ENCODE data around the gene PROC.

PROC gene

DNA sequence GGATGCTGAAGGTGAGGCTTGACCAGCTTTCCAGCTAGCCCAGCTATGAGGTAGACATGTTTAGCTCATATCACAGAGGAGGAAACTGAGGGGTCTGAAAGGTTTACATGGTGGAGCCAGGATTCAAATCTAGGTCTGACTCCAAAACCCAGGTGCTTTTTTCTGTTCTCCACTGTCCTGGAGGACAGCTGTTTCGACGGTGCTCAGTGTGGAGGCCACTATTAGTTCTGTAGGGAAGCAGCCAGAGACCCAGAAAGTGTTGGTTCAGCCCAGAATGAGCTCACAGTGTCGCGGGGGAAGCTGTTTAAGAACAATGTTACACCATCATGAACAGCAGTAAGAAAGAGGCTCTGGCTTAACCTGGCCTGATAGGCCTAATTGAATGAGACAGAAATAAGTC, 11.1 kb downstream of the PROC start:
- H3K27ac ChIP-seq (ENCODE audit: extremely low read depth, low read depth, low read length) = no peak overlapping the region
- ChIA-PET POLR2A (no interaction called here), CTCF (interaction anchor here (0.5 to 1.4 kb wide), 3 partner anchors 13 to 76 kb away, joined by 3 to 4 read pairs (median 3); no protein-coding TSS in a partner anchor)
- no peaks in the 10 kb centered on the region for H3K36me3 ChIP-seq (ENCODE audit: control insufficient read depth in 2 of 2, insufficient read depth in 1 of 2, low read length in 2 of 2)
- no peaks in the 10 kb centered on the region for H3K9me3 ChIP-seq (ENCODE audit: control insufficient read depth, insufficient read depth, low read depth, low read length)
- TF ChIP-seq, protein P1, sequence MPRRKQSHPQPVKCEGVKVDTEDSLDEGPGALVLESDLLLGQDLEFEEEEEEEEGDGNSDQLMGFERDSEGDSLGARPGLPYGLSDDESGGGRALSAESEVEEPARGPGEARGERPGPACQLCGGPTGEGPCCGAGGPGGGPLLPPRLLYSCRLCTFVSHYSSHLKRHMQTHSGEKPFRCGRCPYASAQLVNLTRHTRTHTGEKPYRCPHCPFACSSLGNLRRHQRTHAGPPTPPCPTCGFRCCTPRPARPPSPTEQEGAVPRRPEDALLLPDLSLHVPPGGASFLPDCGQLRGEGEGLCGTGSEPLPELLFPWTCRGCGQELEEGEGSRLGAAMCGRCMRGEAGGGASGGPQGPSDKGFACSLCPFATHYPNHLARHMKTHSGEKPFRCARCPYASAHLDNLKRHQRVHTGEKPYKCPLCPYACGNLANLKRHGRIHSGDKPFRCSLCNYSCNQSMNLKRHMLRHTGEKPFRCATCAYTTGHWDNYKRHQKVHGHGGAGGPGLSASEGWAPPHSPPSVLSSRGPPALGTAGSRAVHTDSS (tag by site-specific recombination; IDR thresholded peaks at IDR 0.05) = no peak
- TF ChIP-seq ZBTB1 (tag by site-specific recombination; IDR thresholded peaks at IDR 0.05) (no peak), GLI4 (tag by site-specific recombination; IDR thresholded peaks at IDR 0.05) (no peak)
- TF ChIP-seq, protein P2, sequence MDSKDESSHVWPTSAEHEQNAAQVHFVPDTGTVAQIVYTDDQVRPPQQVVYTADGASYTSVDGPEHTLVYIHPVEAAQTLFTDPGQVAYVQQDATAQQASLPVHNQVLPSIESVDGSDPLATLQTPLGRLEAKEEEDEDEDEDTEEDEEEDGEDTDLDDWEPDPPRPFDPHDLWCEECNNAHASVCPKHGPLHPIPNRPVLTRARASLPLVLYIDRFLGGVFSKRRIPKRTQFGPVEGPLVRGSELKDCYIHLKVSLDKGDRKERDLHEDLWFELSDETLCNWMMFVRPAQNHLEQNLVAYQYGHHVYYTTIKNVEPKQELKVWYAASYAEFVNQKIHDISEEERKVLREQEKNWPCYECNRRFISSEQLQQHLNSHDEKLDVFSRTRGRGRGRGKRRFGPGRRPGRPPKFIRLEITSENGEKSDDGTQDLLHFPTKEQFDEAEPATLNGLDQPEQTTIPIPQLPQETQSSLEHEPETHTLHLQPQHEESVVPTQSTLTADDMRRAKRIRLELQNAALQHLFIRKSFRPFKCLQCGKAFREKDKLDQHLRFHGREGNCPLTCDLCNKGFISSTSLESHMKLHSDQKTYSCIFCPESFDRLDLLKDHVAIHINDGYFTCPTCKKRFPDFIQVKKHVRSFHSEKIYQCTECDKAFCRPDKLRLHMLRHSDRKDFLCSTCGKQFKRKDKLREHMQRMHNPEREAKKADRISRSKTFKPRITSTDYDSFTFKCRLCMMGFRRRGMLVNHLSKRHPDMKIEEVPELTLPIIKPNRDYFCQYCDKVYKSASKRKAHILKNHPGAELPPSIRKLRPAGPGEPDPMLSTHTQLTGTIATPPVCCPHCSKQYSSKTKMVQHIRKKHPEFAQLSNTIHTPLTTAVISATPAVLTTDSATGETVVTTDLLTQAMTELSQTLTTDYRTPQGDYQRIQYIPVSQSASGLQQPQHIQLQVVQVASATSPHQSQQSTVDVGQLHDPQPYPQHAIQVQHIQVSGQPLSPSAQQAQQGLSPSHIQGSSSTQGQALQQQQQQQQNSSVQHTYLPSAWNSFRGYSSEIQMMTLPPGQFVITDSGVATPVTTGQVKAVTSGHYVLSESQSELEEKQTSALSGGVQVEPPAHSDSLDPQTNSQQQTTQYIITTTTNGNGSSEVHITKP (tag by site-specific recombination; IDR thresholded peaks at IDR 0.05) = peak; percentile 21; the same call in 1 of the 2 replicates
- no peaks in the 10 kb centered on the region for H3K4me1 ChIP-seq (ENCODE audit: control insufficient read depth, insufficient read depth, low read length)
- no peak overlapping the region for H3K4me3 ChIP-seq (ENCODE audit: low read depth, low read length)

DNA sequence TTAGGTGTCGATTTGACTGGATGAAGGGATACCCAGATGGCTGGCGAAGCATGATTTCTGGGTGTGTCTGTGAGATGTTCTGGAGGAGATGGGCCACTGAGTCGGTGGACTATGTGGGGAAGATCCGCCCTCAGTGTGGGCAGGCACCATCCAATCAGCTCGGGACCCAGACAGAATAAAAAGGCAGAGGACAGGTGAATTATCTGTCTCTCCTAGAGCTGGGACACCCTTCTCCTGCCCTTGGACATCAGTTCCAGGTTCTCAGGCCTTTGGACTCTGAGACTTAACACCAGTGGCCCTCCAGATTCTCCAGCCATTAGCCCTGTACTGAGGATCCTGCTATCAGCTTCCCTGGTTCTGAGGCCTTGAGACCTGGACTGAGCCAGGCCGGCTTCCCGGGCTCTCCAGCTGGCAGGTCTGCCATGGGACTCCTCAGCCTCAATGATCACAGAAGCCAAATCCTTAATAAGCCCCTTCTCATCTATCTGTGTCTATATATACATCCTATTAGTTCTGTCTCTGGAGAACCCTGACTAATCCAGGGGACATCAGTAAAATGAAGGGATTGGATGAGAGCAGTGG, 11.7 kb downstream of the PROC start:
- ChIA-PET POLR2A (no interaction called here), CTCF (interaction anchor here (0.5 to 1.4 kb wide), 4 partner anchors 14 to 76 kb away, joined by 3 to 4 read pairs (median 3); no protein-coding TSS in a partner anchor)
- Histone ChIP-seq H3K9me3 (ENCODE audit: control insufficient read depth, insufficient read depth, low read depth, low read length) (no peaks in the 10 kb centered on the region), H3K4me3 (ENCODE audit: low read depth, low read length) (no peak overlapping the region), H3K36me3 (ENCODE audit: control insufficient read depth in 2 of 2, insufficient read depth in 1 of 2, low read length in 2 of 2) (no peaks in the 10 kb centered on the region), H3K27ac (ENCODE audit: extremely low read depth, low read depth, low read length) (no peak overlapping the region), H3K4me1 (ENCODE audit: control insufficient read depth, insufficient read depth, low read length) (no peaks in the 10 kb centered on the region)
- TF ChIP-seq ZNF529 (tag by site-specific recombination; IDR thresholded peaks at IDR 0.05; ENCODE audit: insufficient replicate concordance) (no peak), EGR2 (tag by site-specific recombination; IDR thresholded peaks at IDR 0.05; ENCODE audit: low read depth) (no peak), ZNF221 (tag by site-specific recombination; IDR thresholded peaks at IDR 0.05; ENCODE audit: borderline replicate concordance) (no peak), ZNF311 (tag by site-specific recombination; IDR thresholded peaks at IDR 0.05; ENCODE audit: borderline replicate concordance) (no peak), ZNF501 (tag by site-specific recombination; IDR thresholded peaks at IDR 0.05) (no peak), KLF9 (tag by site-specific recombination; IDR thresholded peaks at IDR 0.05; ENCODE audit: low read depth) (no peak), ZNF292 (tag by site-specific recombination; IDR thresholded peaks at IDR 0.05; ENCODE audit: borderline replicate concordance, low read depth) (no peak), ZNF670 (tag by site-specific recombination; IDR thresholded peaks at IDR 0.05; ENCODE audit: low read depth) (no peak), ZNF404 (tag by site-specific recombination; IDR thresholded peaks at IDR 0.05) (no peak)
- TF ChIP-seq, protein P3, sequence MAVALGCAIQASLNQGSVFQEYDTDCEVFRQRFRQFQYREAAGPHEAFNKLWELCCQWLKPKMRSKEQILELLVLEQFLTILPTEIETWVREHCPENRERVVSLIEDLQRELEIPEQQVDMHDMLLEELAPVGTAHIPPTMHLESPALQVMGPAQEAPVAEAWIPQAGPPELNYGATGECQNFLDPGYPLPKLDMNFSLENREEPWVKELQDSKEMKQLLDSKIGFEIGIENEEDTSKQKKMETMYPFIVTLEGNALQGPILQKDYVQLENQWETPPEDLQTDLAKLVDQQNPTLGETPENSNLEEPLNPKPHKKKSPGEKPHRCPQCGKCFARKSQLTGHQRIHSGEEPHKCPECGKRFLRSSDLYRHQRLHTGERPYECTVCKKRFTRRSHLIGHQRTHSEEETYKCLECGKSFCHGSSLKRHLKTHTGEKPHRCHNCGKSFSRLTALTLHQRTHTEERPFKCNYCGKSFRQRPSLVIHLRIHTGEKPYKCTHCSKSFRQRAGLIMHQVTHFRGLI (tag by site-specific recombination; IDR thresholded peaks at IDR 0.05) = no peak

Measured in HEK293 (cell line).